Measurements from ENCODE around the gene ZMYND11.
"Not testable (repeated sequence)": the region's sequence is repeated elsewhere in the genome, so short reads cannot be mapped to it uniquely, and the experiment has no call there.

ZMYND11 gene

DNA sequence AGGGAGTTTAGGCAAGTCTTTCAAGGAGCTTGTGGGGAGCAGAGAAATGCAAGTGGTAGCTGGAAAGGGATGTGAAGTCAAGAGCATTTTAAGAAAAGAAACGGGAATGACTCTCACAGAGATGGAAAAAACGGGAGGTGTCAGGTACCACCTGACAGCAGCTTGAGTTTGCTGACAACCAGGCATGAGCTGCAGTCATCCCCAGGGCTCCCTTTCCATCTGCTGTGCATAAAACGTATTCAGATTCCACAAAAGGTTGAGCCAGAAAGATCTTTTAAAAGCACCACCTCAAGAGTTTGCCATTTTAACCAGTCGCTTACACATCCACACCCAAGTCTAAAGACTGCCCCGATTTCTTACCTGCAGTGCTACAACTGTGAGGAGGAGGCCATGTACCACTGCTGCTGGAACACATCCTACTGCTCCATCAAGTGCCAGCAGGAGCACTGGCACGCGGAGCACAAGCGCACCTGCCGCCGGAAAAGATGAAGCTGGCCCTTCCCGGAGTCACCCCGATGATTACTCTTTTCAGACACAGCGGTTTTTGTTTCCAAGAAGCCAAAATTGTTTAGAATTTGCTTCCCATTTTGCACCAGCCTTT lies 116.8 kb downstream of the ZMYND11 start:
- no peak for DNase-seq

DNA sequence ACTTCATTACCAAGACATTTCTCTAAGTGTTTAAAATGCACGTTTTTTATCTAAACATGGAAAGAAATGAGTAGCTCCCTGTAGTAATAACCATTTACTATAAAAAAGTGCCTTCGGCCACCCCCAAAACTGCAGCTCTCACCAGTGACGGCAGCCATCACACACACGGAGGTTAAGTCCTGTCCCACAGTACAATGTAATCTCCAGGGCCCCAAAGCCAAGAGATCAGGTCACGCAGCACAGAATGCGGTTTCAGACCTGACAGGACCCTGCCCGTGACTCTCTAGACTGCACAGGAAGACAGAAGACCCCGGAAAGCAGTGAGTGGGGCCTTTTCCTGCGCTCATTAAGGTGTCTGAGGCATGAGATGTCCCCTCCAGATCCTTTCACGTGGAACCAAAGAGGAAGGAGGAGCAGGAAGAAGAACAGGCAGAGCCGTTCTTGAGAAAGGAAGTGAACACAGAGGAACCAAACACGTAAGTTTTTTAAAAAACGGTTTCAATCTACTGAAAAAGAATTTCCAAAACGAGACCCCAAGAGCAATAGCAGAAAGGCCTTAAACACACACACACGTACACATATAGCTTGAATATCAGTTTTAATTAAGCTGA lies 125.7 kb downstream of the ZMYND11 start:
- DNase-seq, result no peak

DNA sequence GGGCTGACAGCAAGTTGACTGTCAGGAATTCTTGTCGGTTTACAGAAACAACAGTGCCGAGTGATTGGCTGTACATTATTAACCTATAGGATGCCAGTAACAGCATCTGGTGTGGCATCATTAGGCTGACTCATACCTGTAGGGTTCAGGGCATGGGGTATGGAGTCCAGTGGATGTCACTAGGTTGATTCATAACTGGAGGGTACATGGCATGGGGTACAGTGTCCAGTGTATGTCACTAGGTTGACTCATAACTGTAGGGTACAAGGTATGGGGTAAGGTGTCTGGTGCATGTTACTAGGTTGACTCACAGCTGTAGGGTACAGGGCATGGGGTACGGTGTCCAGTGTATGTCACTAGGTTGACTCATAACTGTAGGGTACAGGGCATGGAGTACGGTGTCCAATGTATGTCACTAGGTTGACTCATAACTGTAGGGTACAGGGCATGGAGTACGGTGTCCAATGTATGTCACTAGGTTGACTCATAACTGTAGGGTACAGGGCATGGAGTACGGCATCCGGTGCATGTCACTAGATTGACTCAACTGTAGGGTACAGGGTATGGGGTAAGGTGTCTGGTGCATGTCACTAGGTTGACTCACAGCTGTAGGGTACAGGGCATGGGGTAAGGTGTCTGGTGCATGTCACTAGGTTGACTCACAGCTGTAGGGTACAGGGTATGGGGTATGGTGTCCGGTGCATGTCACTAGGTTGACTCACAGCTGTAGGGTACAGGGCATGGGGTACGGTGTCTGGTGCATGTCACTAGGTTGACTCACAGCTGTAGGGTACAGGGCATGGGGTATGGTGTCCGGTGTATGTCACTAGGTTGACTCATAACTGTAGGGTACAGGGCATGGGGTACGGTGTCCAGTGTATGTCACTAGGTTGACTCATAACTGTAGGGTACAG lies 129.2 kb downstream of the ZMYND11 start:
- peak; percentile 22 for DNase-seq

DNA sequence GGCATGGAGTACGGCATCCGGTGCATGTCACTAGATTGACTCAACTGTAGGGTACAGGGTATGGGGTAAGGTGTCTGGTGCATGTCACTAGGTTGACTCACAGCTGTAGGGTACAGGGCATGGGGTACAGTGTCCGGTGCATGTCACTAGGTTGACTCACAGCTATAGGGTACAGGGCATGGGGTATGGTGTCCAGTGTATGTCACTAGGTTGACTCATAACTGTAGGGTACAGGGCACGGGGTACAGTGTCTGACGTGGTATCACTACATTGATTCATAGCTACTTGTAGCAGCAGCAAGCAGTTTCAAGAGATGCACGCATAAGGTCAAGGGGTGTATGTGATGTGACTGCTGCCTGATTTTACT lies 129.8 kb downstream of the ZMYND11 start:
- peak; percentile 41 for DNase-seq

DNA sequence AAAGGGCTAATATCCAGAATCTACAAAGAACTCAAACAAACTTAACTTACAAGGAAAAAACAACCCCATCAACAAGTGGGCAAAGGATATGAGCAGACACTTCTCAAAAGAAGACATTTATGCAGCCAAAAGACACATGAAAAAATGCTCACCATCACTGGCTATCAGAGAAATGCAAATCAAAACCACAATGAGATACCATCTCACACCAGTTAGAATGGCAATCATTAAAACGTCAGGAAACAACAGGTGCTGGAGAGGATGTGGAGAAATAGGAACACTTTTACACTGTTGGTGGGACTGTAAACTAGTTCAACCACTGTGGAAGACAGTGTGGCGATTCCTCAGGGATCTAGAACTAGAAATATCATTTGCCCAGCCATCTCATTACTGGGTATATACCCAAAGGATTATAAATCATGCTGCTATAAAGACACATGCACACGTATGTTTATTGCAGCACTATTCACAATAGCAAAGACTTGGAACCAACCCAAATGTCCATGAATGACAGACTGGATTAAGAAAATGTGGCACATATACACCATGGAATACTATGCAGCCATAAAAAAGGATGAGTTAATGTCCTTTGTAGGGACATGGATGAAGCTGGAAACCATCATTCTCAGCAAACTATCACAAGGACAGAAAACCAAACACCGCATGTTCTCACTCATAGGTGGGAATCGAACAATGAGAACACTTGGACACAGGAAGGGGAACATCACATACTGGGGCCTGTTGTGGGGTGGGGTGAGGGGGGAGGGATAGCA lies 130.7 kb downstream of the ZMYND11 start:
- DNase-seq, result not testable (repeated sequence)

DNA sequence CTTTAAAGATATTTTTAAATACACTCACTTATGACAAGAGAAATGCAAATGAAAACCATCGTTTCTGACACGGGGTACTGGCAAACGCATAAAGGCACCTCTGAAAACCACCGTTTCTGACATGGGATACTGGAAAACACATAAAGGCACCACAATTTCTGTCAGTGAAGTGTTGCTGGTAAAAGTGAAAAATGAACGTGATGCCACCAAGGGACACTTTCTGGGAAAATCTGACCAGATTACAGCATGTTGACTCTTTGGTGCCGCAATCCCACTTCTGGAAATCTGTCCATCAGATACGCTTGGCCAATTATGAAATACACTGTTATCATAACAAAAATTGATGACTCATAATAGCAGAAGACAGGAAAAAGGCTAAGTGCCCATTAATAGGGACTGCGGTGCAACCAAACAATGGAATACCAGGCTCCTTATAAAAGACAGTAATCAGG lies 131.7 kb downstream of the ZMYND11 start:
- no peak for DNase-seq

DNA sequence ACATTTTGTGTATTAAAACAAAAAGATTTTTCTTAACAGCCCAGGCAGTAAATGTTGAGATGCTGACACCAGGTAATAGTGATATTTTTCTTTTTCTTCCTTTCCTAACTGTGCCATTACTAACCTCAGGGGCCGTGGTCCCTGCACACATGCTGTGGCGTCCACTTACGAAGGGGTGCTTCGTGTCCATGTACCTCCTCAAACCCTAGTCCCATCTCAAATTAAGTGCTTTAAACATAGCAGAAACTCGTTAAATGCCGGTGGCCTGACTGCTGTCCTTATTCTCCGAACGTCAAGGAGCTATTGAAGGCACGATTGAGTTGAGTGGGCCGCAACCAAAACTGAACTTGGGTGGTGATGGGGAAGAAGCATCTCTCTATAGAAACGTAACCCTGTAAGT lies 132.4 kb downstream of the ZMYND11 start:
- DNase-seq, result no peak

DNA sequence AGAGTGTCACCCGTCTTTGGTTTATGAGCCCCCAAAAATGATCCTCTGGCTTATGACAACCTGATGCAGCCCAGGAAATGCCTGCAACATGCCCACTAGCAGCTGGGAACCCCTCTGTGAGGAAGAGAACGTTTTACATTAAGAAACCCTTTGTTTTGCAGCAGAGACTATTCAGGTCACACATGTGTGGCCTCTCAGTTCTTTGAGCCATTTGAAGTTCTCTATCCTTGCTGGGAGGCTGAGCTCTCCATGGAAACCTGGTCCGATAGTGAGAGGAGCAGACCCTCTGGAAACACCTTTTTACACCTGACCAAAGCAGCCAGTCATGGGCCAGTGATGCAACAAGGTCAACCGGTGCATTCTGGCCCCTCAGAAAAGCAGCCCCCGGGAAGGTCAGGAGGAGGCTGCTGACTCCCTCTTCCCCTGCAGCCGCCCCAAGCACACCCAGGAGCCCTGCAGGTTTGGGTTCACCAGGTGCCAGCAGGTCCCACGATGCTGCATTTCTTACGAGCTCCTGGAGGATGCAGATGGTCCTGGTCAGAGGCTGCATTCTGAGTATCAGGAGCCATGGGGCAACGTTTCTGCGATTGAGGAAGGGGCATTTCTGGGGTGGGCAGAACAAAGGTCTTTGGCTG lies 134.3 kb downstream of the ZMYND11 start:
- DNase-seq, result no peak

DNA sequence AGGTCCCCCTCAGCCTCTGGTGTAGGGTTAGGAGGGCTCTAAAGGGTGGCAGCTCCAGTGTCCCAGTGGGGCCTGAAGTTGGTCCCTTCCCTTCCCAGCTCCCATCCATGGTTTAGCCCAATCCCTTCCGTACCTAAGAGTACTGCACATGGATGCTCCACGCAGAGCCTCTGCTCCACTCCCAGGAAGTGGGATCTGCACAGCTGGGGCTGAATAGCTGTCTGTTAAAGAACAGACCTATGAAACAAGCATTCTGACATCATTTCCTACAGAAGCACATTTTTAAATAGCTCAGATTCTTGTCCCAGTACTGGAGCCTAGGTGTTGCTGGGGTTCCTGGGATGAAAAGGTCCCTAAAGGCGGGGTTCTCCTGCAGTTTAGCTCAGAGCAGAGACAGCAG lies 135.9 kb downstream of the ZMYND11 start:
- DNase-seq, result no peak

DNA sequence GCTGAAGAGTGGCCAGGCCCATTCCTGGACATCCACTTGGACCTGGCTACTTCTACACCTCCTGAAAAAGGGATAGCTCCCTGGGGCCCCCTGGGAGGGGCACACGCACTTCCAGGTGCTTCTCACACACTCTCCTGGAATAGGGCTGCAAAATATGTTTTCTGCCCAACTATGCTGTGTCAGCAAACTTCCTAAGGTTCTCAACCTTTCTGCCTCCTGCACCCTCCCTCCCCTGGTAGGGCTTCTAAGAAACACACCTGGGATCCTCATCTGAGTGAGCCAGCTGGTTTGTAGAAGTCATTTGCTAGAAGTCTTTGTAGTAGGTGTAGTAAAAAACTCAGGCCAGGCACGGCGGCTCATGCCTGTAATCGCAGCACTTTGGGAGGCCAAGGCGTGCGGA lies 136.5 kb downstream of the ZMYND11 start:
- DNase-seq, result no peak

DNA sequence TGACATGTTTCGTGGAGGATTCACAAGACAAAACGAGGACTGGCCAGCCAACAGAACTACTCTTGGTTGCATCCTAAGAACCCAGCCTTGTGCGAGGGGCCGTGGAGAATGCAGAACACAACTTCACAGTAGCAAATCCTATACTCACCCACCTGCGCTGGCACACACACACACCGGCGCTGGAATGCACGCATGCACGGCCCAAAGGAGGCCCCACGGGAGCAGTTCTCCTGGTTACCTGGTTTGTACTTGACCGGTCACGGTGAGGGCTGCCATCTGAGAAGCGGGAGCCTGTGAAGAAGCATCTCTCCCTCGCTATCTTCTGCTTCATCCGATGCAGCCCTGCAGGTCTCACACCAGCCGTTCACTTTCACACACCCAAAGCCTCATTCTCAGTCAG lies 137.8 kb downstream of the ZMYND11 start:
- DNase-seq, result no peak

DNA sequence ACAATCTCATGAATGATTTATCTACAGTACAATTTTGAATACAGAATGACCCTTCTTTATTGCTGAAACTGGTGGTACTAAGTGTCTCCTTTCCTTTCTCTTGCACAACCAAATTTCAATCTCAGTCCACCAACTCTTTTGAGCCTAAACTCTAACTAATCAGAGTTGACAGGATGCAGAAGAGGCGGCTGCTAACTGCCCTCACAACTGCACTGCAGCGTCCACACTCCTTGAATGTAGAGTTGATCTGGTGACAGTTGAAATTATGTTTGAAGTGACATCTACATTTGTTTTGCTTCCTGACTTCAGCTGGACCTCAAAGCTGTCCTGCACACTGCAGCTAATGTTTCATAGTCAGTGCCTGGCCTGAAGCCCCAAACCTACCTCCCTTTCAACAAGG lies 139.6 kb downstream of the ZMYND11 start:
- no peak for DNase-seq

DNA sequence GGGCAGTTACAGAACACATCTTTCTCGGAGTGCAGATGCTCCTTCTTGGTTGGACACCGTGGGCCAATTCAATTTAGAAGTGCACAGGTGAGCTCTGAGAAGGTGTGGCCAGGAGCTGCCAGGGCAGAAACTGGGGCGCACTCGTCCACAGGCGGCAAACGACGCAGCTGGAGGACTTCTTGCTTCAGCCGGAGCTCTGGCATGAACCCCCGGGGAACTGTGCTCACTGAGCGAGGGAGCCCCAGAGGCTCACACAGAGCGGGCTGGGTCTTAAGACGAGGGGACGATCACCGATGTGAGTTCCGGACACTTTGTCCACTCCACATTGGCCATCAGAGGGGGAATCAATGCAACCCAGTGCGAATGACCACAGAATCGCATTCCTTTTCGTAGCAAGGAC lies 140.4 kb downstream of the ZMYND11 start:
- no peak for DNase-seq

DNA sequence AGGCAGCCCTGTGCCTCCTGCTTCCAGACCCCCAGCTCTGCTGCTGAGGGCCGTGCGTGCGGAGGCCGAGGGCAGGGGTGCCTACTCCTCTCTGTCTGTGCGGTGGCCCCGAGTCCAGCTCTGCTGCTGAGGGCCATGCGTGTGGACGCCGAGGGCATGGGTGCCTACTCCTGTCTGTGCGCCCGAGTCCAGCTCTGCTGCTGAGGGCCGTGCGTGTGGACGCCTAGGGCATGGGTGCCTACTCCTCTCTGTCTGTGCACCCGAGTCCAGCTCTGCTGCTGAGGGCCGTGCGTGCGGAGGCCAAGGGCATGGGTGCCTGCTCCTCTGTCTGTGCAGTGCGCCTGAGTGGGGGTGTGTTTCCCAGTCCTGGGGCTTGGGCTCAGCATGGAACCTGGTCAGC lies 142.7 kb downstream of the ZMYND11 start:
- DNase-seq, result no peak

DNA sequence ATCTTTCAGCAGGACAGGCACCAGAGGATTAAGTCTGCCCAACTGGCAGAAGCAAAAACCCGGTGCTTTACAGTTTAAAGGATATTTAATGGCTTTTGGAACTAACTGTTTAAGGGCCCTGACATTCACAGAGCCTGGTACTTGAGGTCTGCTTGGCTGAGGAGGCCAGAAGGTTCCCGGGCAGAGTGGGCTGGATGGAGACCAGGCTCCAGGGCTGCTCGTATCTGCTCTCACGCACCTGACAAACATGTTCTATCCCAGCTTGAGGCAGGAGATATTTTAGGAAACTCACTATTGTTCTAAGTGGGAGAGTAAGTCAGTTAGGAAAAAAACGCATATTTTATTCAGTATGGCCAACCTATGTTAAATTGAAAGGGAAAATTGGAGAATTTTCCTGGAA lies 143.5 kb downstream of the ZMYND11 start:
- no peak for DNase-seq

DNA sequence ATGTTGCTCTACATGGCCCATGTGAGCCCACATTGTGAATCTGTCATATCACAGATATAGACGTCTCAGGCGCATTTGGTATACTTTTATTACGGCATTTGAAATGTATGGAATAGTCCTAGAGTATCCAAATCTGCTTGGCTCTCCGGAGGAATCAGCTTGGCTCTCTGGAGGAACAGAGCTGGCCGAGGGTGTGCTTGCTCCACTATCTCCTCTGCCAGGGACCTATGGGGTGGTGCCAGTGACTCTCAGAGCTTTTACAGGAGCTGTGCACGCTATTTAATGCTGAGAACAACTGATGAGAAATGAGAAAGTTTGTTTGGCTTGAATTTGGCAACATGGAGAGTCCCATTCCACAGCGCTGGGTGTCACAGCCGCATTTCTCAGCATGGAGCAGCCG lies 144.0 kb downstream of the ZMYND11 start:
- no peak for DNase-seq

DNA sequence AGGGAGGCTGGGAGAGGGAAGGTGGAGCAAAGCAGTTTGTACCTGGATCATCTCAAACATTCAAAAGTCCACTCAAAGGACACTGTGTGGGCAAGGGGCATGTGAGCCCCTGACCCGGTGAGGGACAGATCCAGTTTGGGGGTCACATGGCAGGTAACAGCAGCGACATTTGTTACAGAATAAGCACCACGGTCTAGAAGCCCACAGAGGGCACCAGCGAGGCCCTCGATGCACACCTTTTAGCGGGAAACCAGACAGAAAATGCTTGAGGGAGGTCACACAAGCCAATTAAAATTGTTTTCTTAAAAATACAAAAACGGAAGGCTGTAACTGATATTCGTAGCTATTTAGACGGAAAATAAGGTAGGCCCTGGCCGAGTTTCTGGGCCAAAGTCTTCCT lies 144.4 kb downstream of the ZMYND11 start:
- no peak for DNase-seq

DNA sequence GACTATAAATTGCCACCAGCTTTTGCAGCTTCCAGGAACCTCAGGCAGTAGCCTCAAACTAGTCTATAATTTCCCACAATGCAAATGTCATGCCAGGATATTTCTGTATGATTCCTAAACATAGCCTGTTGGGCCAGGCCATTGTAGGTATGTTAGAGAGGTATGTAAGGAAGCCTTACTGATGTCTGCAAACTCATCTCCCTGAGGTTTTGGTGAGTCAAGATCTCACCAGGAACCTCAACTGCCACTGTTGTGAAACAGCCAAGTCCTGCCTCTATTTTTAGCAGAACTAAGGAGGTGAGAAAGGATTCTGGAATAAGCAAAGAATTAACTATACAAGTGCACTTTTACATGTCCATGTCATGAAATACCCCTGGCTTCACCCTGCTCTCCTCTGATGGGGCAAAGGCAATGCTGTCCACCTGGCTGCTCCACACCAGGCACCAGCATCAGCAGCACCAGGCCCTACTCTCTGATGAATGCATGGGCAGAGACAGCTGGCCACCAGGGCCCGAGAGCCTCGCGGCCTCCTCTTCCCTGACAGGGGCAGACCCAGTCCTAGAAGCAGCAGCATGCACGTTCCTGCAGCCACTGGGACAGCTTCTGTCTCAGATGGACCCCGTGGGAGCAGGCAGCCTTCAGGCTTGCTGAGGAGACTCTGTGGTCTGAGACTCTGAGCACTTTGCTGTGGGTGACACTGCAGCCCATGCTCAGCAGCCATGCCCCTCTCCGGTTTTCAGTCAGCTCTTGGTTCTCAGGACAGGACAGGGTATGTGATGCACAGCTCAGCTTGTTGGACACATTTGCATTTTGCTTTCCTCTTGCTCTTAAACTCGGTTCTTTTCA lies 147.3 kb downstream of the ZMYND11 start:
- no peak for DNase-seq

DNA sequence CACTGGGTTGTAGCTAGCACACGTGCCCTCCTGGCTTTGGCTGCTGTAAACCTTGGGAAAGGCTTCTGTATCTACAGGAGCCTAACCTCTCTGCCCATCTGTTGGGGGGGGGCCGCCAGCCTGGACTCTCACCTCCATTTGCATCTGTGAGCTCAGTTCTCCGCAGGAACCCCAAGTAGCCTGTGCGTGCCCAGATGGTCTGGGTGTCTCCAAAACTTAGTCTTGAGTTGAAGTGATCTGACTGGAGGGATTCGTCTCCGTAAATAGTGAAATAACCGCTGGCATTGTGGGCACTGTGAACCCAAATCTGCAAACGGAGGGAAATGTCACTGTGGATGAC lies 147.9 kb downstream of the ZMYND11 start:
- DNase-seq, result no peak

DNA sequence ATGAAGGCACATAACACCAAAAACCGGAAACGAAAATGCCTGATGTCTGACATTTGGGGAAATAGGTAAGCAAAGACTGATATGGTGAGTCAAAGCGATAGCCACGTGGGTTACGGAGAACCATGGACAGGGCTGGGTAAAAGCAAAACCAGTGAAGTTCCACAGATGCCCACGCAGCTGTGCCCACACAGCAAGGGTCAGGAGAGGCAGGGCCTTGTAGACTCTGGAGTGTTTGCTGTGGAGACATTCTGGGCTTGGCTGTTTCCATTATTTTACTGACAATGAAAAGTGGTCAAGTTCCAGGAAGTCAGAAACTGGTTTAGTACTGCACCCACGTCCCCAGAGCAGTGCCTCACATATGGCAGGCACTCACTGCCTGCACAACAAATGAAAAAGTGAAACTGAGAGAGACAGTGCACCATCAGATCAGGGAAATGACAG lies 148.7 kb downstream of the ZMYND11 start:
- DNase-seq, result peak; percentile 34

DNA sequence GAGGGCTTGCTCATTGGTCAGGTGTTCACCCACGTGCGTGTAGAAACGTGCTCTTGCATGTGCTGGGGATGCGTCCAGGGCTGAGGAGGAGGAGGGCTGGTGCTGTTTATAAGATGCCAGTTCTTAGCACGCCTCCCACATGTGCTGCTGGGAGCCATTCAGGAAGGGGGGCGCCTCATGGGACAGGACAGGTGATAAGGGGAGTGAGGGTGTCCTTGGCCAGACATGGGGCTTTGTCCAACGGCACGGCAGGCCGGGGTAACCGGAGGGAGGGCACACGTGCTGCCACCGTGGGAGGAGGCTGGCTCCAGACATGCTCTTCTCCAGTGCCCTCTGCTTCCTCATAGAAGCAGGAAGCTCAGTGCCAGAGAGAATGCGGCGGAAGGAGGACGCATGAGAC lies 150.0 kb downstream of the ZMYND11 start:
- no peak for DNase-seq
